ENCODE measurements around the gene ZNF675. TPM values are rescaled to one million over a fixed set of nuclear protein-coding genes. Genes with fewer than 3 reads are reported as not detected.
"Not testable (repeated sequence)": the region's sequence is repeated elsewhere in the genome, so short reads cannot be mapped to it uniquely, and the experiment has no call there.

ZNF675 gene
- total and polyA plus RNA-seq, 4 donors, result 21.0 to 34.9 (median 24.0) TPM

DNA sequence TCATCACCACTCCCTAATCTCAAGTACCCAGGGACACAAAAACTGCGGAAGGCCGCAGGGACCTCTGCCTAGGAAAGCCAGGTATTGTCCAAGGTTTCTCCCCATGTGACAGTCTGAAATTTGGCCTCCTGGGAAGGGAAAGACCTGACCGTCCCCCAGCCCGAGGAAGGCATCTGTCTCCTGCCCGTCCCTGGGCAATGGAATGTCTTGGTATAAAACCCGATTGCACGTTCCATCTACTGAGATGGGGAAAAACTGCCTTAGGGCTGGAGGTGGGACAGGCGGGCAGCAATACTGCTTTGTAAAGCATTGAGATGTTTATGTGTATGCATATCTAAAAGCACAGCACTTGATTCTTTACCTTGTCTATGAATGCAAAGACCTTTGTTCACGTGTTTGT lies 5.9 kb upstream of the ZNF675 start:
- H3K27me3 ChIP-seq (ENCODE audit: control insufficient read depth, insufficient read depth, low read length); DNase-seq (ENCODE audit: low read depth in 4 of 6, low spot score in 6 of 6); H3K4me1 ChIP-seq (ENCODE audit: control insufficient read depth, insufficient read depth, low read length); H3K4me3 ChIP-seq (ENCODE audit: low read depth, low read length); H3K27ac ChIP-seq (ENCODE audit: low read depth, low read length); H3K9me3 ChIP-seq (ENCODE audit: control insufficient read depth, insufficient read depth, low read length); H3K36me3 ChIP-seq (ENCODE audit: control insufficient read depth, insufficient read depth, low read length): not testable (repeated sequence)
- WGBS (ENCODE audit: insufficient coverage), result 55% methylated on average over 2 of the region's 9 CpGs

GRCh38 chr19:23673132-23673531 lies 13.9 kb downstream of the ZNF675 start:
- no peaks in the 10 kb centered on the region for H3K27me3 ChIP-seq (ENCODE audit: control insufficient read depth, insufficient read depth, low read length)
- WGBS (ENCODE audit: insufficient coverage), result 100% methylated on average over 2 of the region's 2 CpGs
- no peak overlapping the region for H3K4me3 ChIP-seq (ENCODE audit: low read depth, low read length)
- no peak for DNase-seq (ENCODE audit: low read depth in 4 of 6, low spot score in 6 of 6)
- H3K36me3 ChIP-seq (ENCODE audit: control insufficient read depth, insufficient read depth, low read length), result peaks cover 8% of the 10 kb centered on the region
- H3K9me3 ChIP-seq (ENCODE audit: control insufficient read depth, insufficient read depth, low read length), result no peaks in the 10 kb centered on the region
- no peaks in the 10 kb centered on the region for H3K4me1 ChIP-seq (ENCODE audit: control insufficient read depth, insufficient read depth, low read length)
- H3K27ac ChIP-seq (ENCODE audit: low read depth, low read length), result no peak overlapping the region

GRCh38 chr19:23668606-23669005 lies 18.4 kb downstream of the ZNF675 start:
- WGBS (ENCODE audit: insufficient coverage), result 93% methylated on average over 21 of the region's 32 CpGs
- not testable (repeated sequence) for H3K4me3 ChIP-seq (ENCODE audit: low read depth, low read length)

GRCh38 chr19:23665651-23666410 lies 21.2 kb downstream of the ZNF675 start:
- no peaks in the 10 kb centered on the region for H3K9me3 ChIP-seq (ENCODE audit: control insufficient read depth, insufficient read depth, low read length)
- H3K4me1 ChIP-seq (ENCODE audit: control insufficient read depth, insufficient read depth, low read length), result no peaks in the 10 kb centered on the region
- DNase-seq (ENCODE audit: low read depth in 4 of 6, low spot score in 6 of 6), result no peak
- WGBS (ENCODE audit: insufficient coverage), result no CpG with 5 or more reads among the region's 3 CpGs
- H3K27ac ChIP-seq (ENCODE audit: low read depth, low read length), result no peak overlapping the region
- peaks cover 26% of the 10 kb centered on the region for H3K36me3 ChIP-seq (ENCODE audit: control insufficient read depth, insufficient read depth, low read length)
- no peak overlapping the region for H3K4me3 ChIP-seq (ENCODE audit: low read depth, low read length)
- no peaks in the 10 kb centered on the region for H3K27me3 ChIP-seq (ENCODE audit: control insufficient read depth, insufficient read depth, low read length)

More at GRCh38 chr19:23668606-23669005, 18.4 kb downstream of the ZNF675 start:
- H3K27me3 ChIP-seq (ENCODE audit: control insufficient read depth, insufficient read depth, low read length); H3K27ac ChIP-seq (ENCODE audit: low read depth, low read length); DNase-seq (ENCODE audit: low read depth in 4 of 6, low spot score in 6 of 6); H3K4me1 ChIP-seq (ENCODE audit: control insufficient read depth, insufficient read depth, low read length); H3K9me3 ChIP-seq (ENCODE audit: control insufficient read depth, insufficient read depth, low read length): not testable (repeated sequence)
- H3K36me3 ChIP-seq (ENCODE audit: control insufficient read depth, insufficient read depth, low read length), result peaks cover 14% of the 10 kb centered on the region

DNA sequence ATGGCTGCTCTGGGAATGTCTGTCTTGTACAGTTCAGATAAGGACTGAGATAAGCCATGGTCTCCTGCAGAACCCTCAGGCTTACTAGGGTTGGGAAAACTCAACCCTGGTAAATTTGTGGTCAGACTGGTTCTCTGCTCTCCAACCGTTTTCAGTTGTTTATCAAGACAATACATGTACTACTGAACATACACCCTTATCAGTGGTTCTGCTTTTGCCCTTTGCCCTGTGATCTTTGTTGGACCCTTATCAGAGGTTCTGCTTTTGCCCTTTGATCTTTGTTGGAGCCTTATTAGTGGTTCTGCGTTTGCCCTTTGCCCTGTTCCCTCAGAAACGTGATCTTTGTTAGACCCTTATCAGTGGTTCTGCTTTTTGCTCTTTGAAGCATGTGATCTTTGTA lies 37.2 kb downstream of the ZNF675 start:
- DNase-seq (ENCODE audit: low read depth in 4 of 6, low spot score in 6 of 6); H3K27ac ChIP-seq (ENCODE audit: low read depth, low read length); H3K4me1 ChIP-seq (ENCODE audit: control insufficient read depth, insufficient read depth, low read length); H3K27me3 ChIP-seq (ENCODE audit: control insufficient read depth, insufficient read depth, low read length); H3K9me3 ChIP-seq (ENCODE audit: control insufficient read depth, insufficient read depth, low read length); H3K36me3 ChIP-seq (ENCODE audit: control insufficient read depth, insufficient read depth, low read length); H3K4me3 ChIP-seq (ENCODE audit: low read depth, low read length): not testable (repeated sequence)
- WGBS (ENCODE audit: insufficient coverage), result 88% methylated on average over 3 of the region's 3 CpGs

Other genes starting within 250 kb of the ZNF675 start
- gene ZNF681, start 71.7 kb upstream of the ZNF675 start, total RNA-seq, result 10 to 100 TPM in 1 of 2 donors, 1 to 10 TPM in 1; 5.5 to 12.2 TPM
- 1 to 10 TPM; 5.4 to 5.7 TPM for gene ZNF681, start 71.7 kb upstream of the ZNF675 start, polyA plus RNA-seq (ENCODE audit: insufficient read length in 2 of 2)
- 1 to 10 TPM; 8.3 to 9.9 TPM for gene ZNF726, start 227.7 kb upstream of the ZNF675 start, total RNA-seq
- gene ZNF726, start 227.7 kb upstream of the ZNF675 start, polyA plus RNA-seq (ENCODE audit: insufficient read length in 2 of 2), result 1 to 10 TPM; 6.7 to 8.4 TPM